ENCODE data around the gene MRPL44. TPM values are rescaled to one million over a fixed set of nuclear protein-coding genes. Genes with fewer than 3 reads are reported as not detected.

MRPL44 gene
- total and polyA plus RNA-seq, 2 of the 13 experiments (the other 11 are each of a cell fraction or from before 2014, with no cell fraction given) = 38.4 to 78.0 TPM

- TF ChIP-seq ZNF609 (CRISPR knock-in tag; IDR thresholded peaks at IDR 0.05; ENCODE audit: borderline replicate concordance) = peak; percentile 35; the same call in 1 of the 2 replicates
- no peak for TF ChIP-seq CEBPB (IDR thresholded peaks at IDR 0.05; ENCODE audit: borderline replicate concordance, low read depth, low read length)
- TF ChIP-seq HNF1B (CRISPR knock-in tag; IDR thresholded peaks at IDR 0.05) = 0 out of 2 replicates have a peak, but pooled peaks have one; percentile 11
- TF ChIP-seq ZNF878 (CRISPR knock-in tag; IDR thresholded peaks at IDR 0.05) = 0 out of 2 replicates have a peak, but pooled peaks have one; percentile 36
- TF ChIP-seq SNAI1 (CRISPR knock-in tag; IDR thresholded peaks at IDR 0.05; ENCODE audit: borderline replicate concordance) = 0 out of 2 replicates have a peak, but pooled peaks have one; percentile 71
- no peak for TF ChIP-seq ZBTB8A (CRISPR knock-in tag; IDR thresholded peaks at IDR 0.05; ENCODE audit: borderline replicate concordance, low read depth)
- TF ChIP-seq GATAD2A (CRISPR knock-in tag; IDR thresholded peaks at IDR 0.05) = peak; percentile 49
- TF ChIP-seq HDAC2 (CRISPR knock-in tag; IDR thresholded peaks at IDR 0.05) = peak; percentile 41; the same call in 1 of the 2 replicates
- 0 out of 2 replicates have a peak, but pooled peaks have one; percentile 27 for TF ChIP-seq FOXA3 (CRISPR knock-in tag; IDR thresholded peaks at IDR 0.05)
- no peak for TF ChIP-seq RCOR2 (CRISPR knock-in tag; IDR thresholded peaks at IDR 0.05)
- TF ChIP-seq, protein P1, sequence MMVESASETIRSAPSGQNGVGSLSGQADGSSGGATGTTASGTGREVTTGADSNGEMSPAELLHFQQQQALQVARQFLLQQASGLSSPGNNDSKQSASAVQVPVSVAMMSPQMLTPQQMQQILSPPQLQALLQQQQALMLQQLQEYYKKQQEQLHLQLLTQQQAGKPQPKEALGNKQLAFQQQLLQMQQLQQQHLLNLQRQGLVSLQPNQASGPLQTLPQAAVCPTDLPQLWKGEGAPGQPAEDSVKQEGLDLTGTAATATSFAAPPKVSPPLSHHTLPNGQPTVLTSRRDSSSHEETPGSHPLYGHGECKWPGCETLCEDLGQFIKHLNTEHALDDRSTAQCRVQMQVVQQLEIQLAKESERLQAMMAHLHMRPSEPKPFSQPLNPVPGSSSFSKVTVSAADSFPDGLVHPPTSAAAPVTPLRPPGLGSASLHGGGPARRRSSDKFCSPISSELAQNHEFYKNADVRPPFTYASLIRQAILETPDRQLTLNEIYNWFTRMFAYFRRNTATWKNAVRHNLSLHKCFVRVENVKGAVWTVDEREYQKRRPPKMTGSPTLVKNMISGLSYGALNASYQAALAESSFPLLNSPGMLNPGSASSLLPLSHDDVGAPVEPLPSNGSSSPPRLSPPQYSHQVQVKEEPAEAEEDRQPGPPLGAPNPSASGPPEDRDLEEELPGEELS (CRISPR knock-in tag; IDR thresholded peaks at IDR 0.05) = peak; percentile 64
- TF ChIP-seq ONECUT2 (CRISPR knock-in tag; IDR thresholded peaks at IDR 0.05) = 0 out of 2 replicates have a peak, but pooled peaks have one; percentile 11
- 0 out of 2 replicates have a peak, but pooled peaks have one; percentile 46 for TF ChIP-seq ZNF20 (CRISPR knock-in tag; IDR thresholded peaks at IDR 0.05)
- 0 out of 2 replicates have a peak, but pooled peaks have one; percentile 37 for TF ChIP-seq ZNF629 (CRISPR knock-in tag; conservative IDR thresholded peaks at IDR 0.05)
- TF ChIP-seq ZNF264 (CRISPR knock-in tag; IDR thresholded peaks at IDR 0.05) = peak; percentile 56
- 0 out of 2 replicates have a peak, but pooled peaks have one; percentile 33 for TF ChIP-seq SIN3A (IDR thresholded peaks at IDR 0.05; ENCODE audit: borderline replicate concordance, low read depth, low read length)
- peak; percentile 3 for TF ChIP-seq TEAD3 (CRISPR knock-in tag; optimal IDR thresholded peaks at IDR 0.05; ENCODE audit: borderline replicate concordance)
- peak; percentile 34 for TF ChIP-seq NR2F2 (IDR thresholded peaks at IDR 0.05; ENCODE audit: borderline replicate concordance, low read depth)
- 0 out of 2 replicates have a peak, but pooled peaks have one; percentile 5 for TF ChIP-seq ELF3 (CRISPR knock-in tag; IDR thresholded peaks at IDR 0.05)
These were observed 27.6 kb upstream of the MRPL44 start (continued) for GRCh38 chr2:223929571-223930102.

Data from HepG2 (cell line).